Mesendoderm (in vitro differentiated cells): ENCODE measurements around the gene HOXA5.

ENCODE experiments used
- DNase-seq: peaks from one replicate; pipeline ENCODE4 v3.0.0; 2013
- H2AK5ac ChIP-seq: 2 replicates; pipeline ENCODE4 v1.6.1; 2013; ENCODE audit warnings: low read length, inconsistent platforms
- H2BK120ac ChIP-seq: 2 replicates; pipeline ENCODE4 v1.6.1; 2013; ENCODE audit warnings: low read depth, mild to moderate bottlenecking, low read length, moderate library complexity, mixed read lengths
- H2BK15ac ChIP-seq: replicated peaks from 2 replicates; pipeline ENCODE4 v1.6.1; 2013; ENCODE audit warnings: low read depth, mild to moderate bottlenecking, moderate library complexity
- H2BK5ac ChIP-seq: 2 replicates; pipeline ENCODE4 v1.6.1; 2013; ENCODE audit warnings: low read length, inconsistent platforms
- H3K18ac ChIP-seq: 2 replicates; pipeline ENCODE4 v1.6.1; 2013; ENCODE audit warnings: mild to moderate bottlenecking, low read length, mixed read lengths
- H3K23ac ChIP-seq: one replicate; pipeline ENCODE4 v1.6.1; 2013; ENCODE audit warnings: low read length
- H3K27ac ChIP-seq: 2 replicates; pipeline ENCODE4 v1.5.1; 2013; ENCODE audit warnings: low read depth, mild to moderate bottlenecking, inconsistent platforms, low read length, moderate library complexity
- H3K27me3 ChIP-seq: 2 replicates; pipeline ENCODE4 v1.6.1; 2013; ENCODE audit warnings: low read length, control low read depth, mild to moderate bottlenecking, inconsistent platforms; ENCODE audit not compliant: insufficient read depth, poor library complexity
- H3K36me3 ChIP-seq: 2 replicates; pipeline ENCODE4 v1.6.1; 2013; ENCODE audit warnings: low read length, inconsistent platforms; ENCODE audit not compliant: control insufficient read depth, insufficient read depth
- H3K4ac ChIP-seq: one replicate; pipeline ENCODE4 v1.6.1; 2013; ENCODE audit warnings: low read depth, mild to moderate bottlenecking, low read length, moderate library complexity
- H3K4me1 ChIP-seq: 2 replicates; pipeline ENCODE4 v1.6.1; 2013; ENCODE audit warnings: low read depth, low read length, inconsistent platforms; ENCODE audit not compliant: control insufficient read depth
- H3K4me2 ChIP-seq: 2 replicates; pipeline ENCODE4 v1.6.1; 2013; ENCODE audit warnings: low read length
- H3K4me3 ChIP-seq: 2 replicates; pipeline ENCODE4 v1.5.1; 2013; ENCODE audit warnings: mild to moderate bottlenecking, low read length
- H3K56ac ChIP-seq: one replicate; pipeline ENCODE4 v1.6.1; 2013; ENCODE audit warnings: low read length
- H3K79me1 ChIP-seq: 2 replicates; pipeline ENCODE4 v1.6.1; 2013; ENCODE audit warnings: low read length, inconsistent platforms
- H3K79me2 ChIP-seq: 2 replicates; pipeline ENCODE4 v1.6.1; 2013; ENCODE audit warnings: mild to moderate bottlenecking, low read length; ENCODE audit not compliant: control insufficient read depth, insufficient read depth
- H3K9ac ChIP-seq: 2 replicates; pipeline ENCODE4 v1.6.1; 2013; ENCODE audit warnings: low read length, inconsistent platforms
- H4K5ac ChIP-seq: one replicate; pipeline ENCODE4 v1.6.1; 2013; ENCODE audit warnings: low read length
- H4K8ac ChIP-seq: one replicate; pipeline ENCODE4 v1.6.1; 2013; ENCODE audit warnings: low read depth, mild to moderate bottlenecking, control low read depth, low read length, moderate library complexity
- WGBS: extraction: QIAGEN DNeasy Blood & Tissue Kit; methylation state at CpG from one replicate; pipeline ENCODE4 v1.1.7; 2013; ENCODE audit warnings: low lambda C conversion rate, missing lambda C conversion rate; ENCODE audit not compliant: insufficient coverage; ENCODE audit errors: extremely low coverage; 5-methylcytosine and 5-hydroxymethylcytosine counted together

HOXA5 gene

GRCh38 chr7:27141923-27142579, 1.4 kb downstream of the HOXA5 start:
- no peak overlapping the region for H3K27ac ChIP-seq
- no CpG with 5 or more reads among the region's 30 CpGs for WGBS
- no peaks in the 10 kb centered on the region for H3K36me3 ChIP-seq
- no peak overlapping the region for H4K8ac ChIP-seq
- H3K4me2 ChIP-seq, result peak overlapping the region; percentile 97
- H2BK5ac ChIP-seq, result no peak overlapping the region
- H3K9ac ChIP-seq, result no peak overlapping the region
- H4K5ac ChIP-seq, result no peak overlapping the region
- peak; percentile 82 for DNase-seq
- H3K4me3 ChIP-seq, result no peak overlapping the region
- H2BK120ac ChIP-seq, result no peak overlapping the region
- H3K18ac ChIP-seq, result no peak overlapping the region
- H3K56ac ChIP-seq, result no peak overlapping the region
- no peaks in the 10 kb centered on the region for H3K4me1 ChIP-seq
- no peak overlapping the region for H3K4ac ChIP-seq
- H3K79me2 ChIP-seq, result no peaks in the 10 kb centered on the region
- H2BK15ac ChIP-seq, result no peak overlapping the region
- no peak overlapping the region for H3K23ac ChIP-seq
- no peak overlapping the region for H2AK5ac ChIP-seq
- H3K79me1 ChIP-seq, result no peaks in the 10 kb centered on the region
- H3K27me3 ChIP-seq, result peaks cover 91% of the 10 kb centered on the region

GRCh38 chr7:27141137-27141922, 2.2 kb downstream of the HOXA5 start:
- Histone ChIP-seq H3K79me1 (no peaks in the 10 kb centered on the region), H3K27me3 (peaks cover 90% of the 10 kb centered on the region), H3K4me3 (no peak overlapping the region), H3K4me1 (no peaks in the 10 kb centered on the region), H3K4me2 (no peak overlapping the region), H2AK5ac (no peak overlapping the region), H4K8ac (no peak overlapping the region), H2BK15ac (no peak overlapping the region), H4K5ac (no peak overlapping the region), H3K27ac (no peak overlapping the region), H3K4ac (no peak overlapping the region), H2BK120ac (no peak overlapping the region), H3K79me2 (no peaks in the 10 kb centered on the region), H3K18ac (no peak overlapping the region), H2BK5ac (no peak overlapping the region), H3K56ac (no peak overlapping the region), H3K23ac (no peak overlapping the region), H3K36me3 (no peaks in the 10 kb centered on the region), H3K9ac (no peak overlapping the region)
- no CpG with 5 or more reads among the region's 18 CpGs for WGBS
- no peak for DNase-seq

GRCh38 chr7:27140126-27140857, 3.2 kb downstream of the HOXA5 start:
- H3K36me3 ChIP-seq, result no peaks in the 10 kb centered on the region
- H2BK5ac ChIP-seq, result no peak overlapping the region
- no peak overlapping the region for H3K9ac ChIP-seq
- peaks cover 91% of the 10 kb centered on the region for H3K27me3 ChIP-seq
- H4K8ac ChIP-seq, result no peak overlapping the region
- H3K56ac ChIP-seq, result no peak overlapping the region
- no peak overlapping the region for H3K4ac ChIP-seq
- H3K23ac ChIP-seq, result no peak overlapping the region
- H3K27ac ChIP-seq, result no peak overlapping the region
- WGBS, result no CpG with 5 or more reads among the region's 15 CpGs
- H2AK5ac ChIP-seq, result no peak overlapping the region
- no peak for DNase-seq
- H3K4me3 ChIP-seq, result no peak overlapping the region
- no peak overlapping the region for H3K4me2 ChIP-seq
- H2BK120ac ChIP-seq, result no peak overlapping the region
- no peaks in the 10 kb centered on the region for H3K4me1 ChIP-seq
- no peaks in the 10 kb centered on the region for H3K79me1 ChIP-seq
- no peak overlapping the region for H3K18ac ChIP-seq
- H2BK15ac ChIP-seq, result no peak overlapping the region
- no peaks in the 10 kb centered on the region for H3K79me2 ChIP-seq
- no peak overlapping the region for H4K5ac ChIP-seq

GRCh38 chr7:27139334-27140125, 4.0 kb downstream of the HOXA5 start:
- Histone ChIP-seq H2AK5ac (no peak overlapping the region), H3K23ac (no peak overlapping the region), H3K56ac (no peak overlapping the region), H3K27ac (no peak overlapping the region), H2BK120ac (no peak overlapping the region), H3K79me1 (no peaks in the 10 kb centered on the region), H3K4me3 (no peak overlapping the region), H2BK5ac (no peak overlapping the region), H3K36me3 (no peaks in the 10 kb centered on the region), H3K27me3 (peaks cover 89% of the 10 kb centered on the region), H3K4ac (no peak overlapping the region), H4K8ac (no peak overlapping the region), H2BK15ac (no peak overlapping the region), H4K5ac (no peak overlapping the region), H3K4me2 (no peak overlapping the region), H3K9ac (no peak overlapping the region), H3K18ac (no peak overlapping the region), H3K4me1 (no peaks in the 10 kb centered on the region), H3K79me2 (no peaks in the 10 kb centered on the region)
- no peak for DNase-seq
- WGBS, result no CpG with 5 or more reads among the region's 53 CpGs

GRCh38 chr7:27138985-27139333, 4.5 kb downstream of the HOXA5 start:
- Histone ChIP-seq H3K4me2 (no peak overlapping the region), H2AK5ac (no peak overlapping the region), H2BK120ac (no peak overlapping the region), H2BK5ac (no peak overlapping the region), H3K27me3 (peaks cover 89% of the 10 kb centered on the region), H2BK15ac (no peak overlapping the region), H3K4ac (no peak overlapping the region), H3K4me3 (no peak overlapping the region), H3K79me2 (no peaks in the 10 kb centered on the region), H3K56ac (no peak overlapping the region), H4K5ac (no peak overlapping the region), H3K9ac (no peak overlapping the region), H3K36me3 (no peaks in the 10 kb centered on the region), H3K4me1 (no peaks in the 10 kb centered on the region), H3K23ac (no peak overlapping the region), H4K8ac (no peak overlapping the region), H3K27ac (no peak overlapping the region), H3K18ac (no peak overlapping the region), H3K79me1 (no peaks in the 10 kb centered on the region)
- WGBS, result no CpG with 5 or more reads among the region's 11 CpGs
- DNase-seq, result no peak
